HG03378 (cell line): Measurements from ENCODE around the gene HRH2.
"Not testable (repeated sequence)": the region's sequence is repeated elsewhere in the genome, so short reads cannot be mapped to it uniquely, and the experiment has no call there.

Source experiments
- ATAC-seq: cut with Tn5 transposase; IDR thresholded peaks from one replicate; pipeline ENCODE4 v1.9.1; 2021; ENCODE audit warnings: mild to moderate bottlenecking, moderate library complexity; ENCODE audit not compliant: unreplicated experiment

HRH2 gene

DNA sequence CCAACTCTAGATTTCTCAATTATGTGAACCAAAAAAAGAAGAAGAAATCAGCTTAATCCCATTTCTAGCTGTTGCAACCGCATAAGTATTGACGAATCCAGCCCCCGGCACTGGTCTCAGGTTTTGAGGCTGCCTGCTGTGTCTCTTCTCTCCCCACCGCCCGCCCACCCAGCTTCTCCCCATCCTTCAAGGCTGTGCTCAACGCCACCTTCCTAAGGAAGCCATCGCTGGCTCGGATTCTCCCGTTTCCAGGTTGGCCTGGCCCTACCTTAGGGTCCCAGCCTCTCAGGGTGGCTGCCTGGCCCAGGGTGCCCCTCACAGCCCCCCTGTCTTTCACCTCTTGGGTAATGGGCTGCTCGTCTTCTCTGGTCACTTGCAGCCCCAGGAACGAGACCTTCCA lies 77.8 kb downstream of the HRH2 start:
- ATAC-seq = no peak

DNA sequence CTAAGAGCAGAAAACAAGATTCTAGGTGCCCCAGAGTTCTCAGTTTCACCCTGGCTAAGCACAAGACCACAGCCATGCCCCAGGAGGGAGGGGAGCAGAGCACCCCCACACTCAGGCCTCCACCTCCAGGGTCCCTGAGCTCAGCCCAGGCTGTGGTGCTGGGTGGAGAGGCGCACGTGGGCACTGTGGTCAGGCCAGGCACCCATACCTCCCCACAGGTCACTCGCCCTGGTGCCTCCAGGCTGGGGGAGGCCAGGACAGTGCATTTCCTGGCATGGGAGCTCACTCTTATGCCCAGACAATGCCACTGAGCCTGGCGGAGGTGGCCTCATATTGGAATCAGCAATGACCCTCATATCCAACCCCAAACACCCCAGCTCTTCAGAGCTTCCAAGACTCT lies 78.8 kb downstream of the HRH2 start:
- ATAC-seq = no peak

DNA sequence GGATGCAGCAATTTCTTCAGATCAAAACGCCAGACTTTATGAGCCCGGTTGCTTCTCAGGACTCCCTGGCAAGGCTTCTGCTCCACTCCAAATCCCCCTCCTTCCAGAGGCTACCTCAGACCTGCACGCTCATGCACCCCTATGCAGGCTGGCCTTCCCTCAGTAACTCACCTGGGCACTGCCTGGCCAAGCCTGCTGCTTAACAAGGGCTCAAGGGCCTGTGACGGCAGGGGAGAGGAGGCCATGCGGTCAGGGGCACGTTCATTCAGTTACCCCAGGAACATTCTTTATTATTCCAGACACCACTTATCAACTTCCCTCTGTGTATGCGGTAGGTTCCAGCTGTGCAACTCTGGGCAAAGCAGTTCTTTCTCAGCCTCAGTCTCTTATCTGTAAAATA lies 79.6 kb downstream of the HRH2 start:
- ATAC-seq = no peak

DNA sequence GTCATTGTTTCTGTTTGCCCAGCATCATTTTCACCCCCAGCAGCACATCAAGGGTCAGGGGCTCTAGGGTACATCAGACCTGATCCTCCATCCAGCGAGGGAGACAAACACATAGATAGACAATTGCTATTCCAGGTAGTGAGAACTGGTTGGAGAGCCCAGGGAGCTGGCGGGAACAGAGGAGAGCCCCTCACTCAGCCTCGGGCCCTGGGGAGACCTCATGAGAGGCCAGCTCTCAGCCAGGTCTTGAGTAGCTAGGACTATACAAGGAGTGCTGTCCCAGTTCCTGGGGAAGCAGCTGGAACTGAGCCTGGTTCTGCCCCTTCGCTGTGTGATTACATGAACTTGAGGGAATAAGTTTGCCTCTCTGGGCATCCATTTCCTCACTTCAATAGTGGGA lies 80.3 kb downstream of the HRH2 start:
- ATAC-seq = no peak

DNA sequence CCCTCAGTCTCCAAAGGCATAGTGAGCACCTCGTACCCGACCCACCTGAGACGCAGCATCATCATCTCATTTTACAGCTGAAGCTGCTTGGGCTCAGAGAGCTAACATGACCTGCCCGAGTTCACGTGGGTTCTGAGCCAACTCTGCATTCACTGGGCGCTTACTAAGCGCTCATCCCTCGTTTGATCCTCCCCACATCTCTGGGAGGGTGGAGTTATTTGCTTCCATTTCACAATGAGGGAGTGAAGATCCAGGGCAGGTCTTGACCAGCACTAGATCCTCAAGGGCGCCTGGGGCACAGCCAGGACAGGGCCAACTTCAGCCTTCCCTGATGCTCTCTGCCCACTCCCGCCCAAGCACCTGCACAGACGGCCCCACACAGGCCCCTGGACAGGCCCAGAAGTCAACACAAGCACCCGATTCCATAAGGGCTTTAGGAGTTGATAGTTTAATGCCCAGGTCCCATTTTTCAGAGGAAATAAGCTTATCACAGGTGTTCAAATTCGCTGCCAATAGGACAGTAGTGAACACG lies 80.8 kb downstream of the HRH2 start:
- no peak for ATAC-seq

DNA sequence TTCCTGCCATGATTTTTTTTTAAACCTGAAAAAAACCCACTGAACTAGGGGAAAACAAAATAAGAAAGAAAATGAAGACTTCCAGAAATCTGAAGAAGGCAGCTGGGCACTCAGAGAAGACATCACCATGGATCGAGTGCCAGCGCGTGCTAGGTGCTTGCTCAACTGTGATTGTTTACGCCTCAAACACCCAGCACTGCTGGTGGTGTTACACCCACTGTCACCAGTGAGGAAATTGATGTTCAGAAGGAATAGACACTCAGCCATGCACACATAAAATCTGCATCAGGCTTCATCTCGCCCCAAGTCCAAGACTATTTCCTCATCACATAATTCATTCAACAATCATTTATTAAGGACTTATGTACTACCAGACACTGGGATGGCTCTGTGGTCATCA lies 82.1 kb downstream of the HRH2 start:
- ATAC-seq = no peak

DNA sequence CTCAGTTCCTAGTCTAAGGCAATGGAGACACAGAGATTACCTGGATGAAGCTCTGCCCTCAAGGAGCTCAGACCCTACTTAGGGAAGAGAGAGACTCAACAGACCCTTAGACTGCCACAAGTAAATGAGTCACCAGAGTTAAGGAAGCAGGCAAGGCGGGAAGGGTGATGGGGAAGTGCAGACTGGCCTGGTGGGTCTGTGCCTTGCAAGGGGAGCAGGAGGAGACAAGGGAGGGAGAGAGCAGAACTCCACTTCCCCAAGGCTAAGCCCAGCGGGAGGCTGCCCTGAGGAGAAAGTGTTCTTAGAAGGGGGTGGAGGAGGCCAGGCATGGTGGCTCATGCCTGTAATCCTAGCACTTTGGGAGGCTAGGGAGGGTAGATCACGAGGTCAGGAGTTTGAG lies 83.7 kb downstream of the HRH2 start:
- ATAC-seq = no peak

DNA sequence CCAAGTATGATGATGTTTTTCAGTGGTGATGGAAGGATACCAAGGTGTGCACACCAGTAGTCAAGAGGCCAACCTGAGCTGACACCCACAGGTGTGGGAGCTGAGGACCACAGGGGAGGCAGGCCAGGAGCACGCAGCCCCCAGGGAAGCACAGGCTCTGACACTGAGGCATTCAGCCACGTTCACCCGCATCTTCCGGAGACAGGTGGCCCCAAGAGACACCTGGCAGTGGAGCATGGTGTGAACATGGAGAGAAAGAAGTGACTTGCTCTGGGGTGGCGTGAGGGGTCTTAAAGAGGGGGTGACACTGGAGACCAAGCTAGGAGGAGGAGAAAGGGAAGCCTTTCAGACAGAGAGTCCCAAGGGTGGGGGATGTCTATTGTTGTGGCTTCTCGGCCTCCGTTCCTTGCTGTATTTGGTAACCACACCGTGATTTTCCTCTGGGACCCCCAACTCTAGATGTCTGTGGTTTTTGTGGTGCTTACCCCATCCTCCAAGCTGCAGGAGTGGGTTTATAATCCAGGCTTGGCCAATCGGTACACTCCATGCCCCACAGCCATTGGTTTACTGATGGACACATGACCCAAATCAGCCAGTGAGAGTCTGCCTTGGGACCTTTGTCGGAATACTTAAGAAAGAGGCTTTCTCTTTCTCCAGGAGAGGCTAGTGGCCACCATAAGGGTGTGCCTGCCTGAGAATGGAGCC lies 84.6 kb downstream of the HRH2 start:
- ATAC-seq = no peak

DNA sequence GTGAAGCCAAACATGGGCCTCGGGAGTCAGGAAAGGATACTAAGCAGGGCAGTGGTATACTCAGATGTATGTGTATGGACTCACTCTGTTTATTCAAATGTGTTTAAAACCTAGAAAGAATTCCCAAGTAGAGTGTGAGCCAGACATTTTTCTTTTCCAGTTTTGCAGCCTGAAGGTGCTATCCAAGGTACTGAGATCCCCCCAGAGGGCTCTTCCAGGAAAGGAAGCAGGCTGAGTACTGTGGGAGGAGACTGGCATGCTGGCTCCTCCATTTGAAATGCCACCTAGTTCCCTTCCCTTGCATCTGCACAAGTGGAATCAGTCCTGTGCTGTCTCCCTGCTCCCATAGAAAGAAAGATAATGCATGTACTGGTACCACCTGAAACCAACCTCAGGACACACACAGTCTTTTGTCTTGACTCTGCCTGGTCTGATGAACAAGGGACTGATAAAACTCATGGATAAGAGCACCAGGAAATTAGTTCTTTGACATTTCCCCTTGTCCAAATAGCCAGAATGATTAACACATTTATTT lies 85.9 kb downstream of the HRH2 start:
- ATAC-seq = no peak

DNA sequence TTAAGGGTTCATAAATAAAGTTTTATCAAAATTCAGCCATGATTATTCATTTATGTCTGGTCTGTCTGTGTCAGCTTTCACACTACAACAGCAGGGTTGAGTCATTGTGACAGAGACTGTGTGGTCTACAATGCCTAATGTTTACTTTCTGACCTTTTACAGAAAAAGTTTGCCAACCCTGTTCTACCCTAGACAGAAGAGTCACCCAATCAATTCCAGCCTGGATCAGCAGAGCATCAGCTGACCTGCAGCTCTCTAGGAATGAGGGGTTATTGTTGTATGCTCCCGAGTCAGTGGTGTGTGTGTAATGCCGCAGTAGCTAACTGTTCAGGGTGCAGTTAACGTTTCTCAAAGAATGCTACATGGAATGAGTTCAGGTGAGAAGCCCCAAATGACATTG lies 87.3 kb downstream of the HRH2 start:
- ATAC-seq = no peak

DNA sequence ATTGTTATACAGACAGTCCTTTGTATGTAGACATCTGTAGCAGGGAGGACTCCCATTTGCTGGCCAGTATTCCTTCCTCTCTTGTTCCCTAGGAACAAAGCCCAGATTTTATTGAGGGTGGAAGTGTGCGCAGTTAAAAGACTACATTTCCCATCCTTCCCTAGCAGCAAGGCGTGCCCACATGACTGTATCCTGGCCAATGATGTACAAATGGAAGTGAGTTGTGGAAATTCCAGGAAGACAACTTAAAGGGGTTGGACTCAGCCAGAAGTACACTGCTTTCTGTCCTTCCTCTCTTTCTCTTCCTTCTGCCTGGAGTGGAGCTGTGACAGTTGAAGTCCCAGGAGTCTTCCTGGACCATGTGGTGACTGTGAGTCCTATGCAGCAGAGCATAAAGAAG lies 89.0 kb downstream of the HRH2 start:
- no peak for ATAC-seq

DNA sequence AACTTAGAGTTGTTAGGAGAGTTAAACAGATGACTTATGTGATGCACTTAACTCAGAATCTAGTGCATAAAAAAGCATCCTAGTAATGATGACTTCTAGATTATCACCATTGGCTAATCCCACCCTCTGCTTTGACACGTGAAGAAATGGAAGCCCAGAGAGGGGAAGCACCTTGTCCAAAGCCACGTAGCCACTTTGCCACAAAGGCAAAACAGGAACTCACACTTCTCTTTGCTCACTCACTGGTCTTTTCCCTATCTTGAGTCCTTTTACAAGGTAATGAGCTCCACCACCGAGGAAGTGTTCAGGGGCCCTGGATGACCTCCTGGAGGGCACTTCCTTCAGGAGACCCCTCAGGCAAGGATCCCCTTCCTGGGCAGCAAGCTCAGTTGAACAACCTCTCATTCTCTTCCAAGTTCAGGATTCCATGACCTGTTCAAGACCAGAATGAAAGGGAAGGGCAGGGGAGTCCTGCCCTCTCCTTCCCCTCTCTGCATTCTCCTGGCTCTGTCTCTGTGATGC lies 89.7 kb downstream of the HRH2 start:
- ATAC-seq = no peak

DNA sequence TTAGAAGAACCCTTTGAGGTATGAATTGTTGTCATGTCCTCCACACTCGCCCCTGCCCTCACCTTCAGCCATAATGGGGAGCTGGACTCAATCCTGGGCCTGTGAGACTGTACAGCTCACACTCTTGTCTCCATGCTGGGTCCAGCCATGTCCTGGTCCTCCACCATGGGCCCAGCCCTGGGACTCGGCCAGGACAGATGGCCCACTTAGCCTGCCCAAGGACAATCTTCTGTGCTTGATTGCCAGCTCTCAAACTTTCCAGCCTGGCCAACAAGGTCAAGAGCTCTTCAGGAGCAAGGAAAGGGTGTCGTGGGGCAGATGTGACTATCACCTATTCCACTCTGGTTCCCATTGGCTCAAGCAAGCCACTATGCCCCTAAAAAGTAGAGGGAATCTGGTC lies 90.8 kb downstream of the HRH2 start:
- ATAC-seq = no peak

DNA sequence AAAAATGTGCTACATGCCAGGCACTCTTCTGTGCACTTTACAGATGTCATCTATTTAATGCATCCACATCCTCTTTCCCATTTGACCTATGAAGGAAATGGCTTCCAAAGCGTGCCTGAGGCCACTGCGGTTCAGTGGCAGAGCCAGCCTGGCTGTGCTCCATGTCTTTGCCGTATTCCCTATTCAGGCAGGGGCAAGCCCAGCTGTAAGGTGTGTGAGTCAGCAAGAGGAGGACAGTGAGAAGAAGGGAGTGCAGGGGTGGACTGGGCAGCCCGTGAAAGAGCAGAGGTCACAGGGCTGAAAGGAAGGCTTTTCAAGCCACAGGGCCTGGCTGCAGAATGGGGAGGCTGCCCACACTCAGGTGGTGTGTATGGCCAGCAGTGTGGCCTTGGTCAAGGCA lies 91.7 kb downstream of the HRH2 start:
- ATAC-seq = no peak

DNA sequence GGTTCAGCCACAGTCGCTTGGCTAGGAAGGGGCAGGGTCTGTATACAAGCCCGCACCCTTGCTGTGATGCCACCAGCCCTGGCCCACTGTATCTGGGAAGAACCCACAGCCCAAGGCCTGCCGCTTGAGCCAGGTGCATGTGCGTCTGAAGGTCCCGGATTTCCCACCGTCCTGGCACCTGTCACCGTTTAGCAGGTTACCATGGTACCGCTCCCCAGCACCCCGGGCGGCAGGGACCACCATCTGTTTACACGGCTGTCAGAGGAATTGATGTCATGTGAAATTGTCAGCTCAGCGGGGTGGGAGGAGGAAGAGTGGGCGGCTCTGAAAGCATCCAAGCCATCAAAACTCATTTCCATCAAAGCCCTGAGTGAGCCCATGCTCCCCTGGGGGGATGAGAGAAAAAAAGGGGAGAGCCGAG lies 92.7 kb downstream of the HRH2 start:
- no peak for ATAC-seq

DNA sequence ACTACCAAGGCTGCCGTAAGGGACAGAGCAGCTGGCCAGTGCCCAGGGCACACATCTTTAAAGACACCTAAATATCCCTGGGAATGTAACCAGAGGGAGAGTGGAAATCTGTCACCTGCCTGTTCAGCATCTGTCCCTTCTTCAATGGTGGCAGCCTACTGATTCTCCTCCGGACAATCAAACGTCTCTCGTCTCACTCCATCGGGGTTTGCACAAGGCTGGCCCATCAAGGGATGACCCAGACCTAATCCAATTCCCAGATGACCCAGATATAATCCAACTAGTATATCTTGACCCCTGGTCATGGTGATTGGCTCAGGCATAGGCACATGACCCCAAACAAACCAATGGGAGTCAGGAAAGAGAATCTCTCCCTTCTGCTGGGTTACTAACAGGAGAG lies 93.5 kb downstream of the HRH2 start:
- ATAC-seq = no peak

DNA sequence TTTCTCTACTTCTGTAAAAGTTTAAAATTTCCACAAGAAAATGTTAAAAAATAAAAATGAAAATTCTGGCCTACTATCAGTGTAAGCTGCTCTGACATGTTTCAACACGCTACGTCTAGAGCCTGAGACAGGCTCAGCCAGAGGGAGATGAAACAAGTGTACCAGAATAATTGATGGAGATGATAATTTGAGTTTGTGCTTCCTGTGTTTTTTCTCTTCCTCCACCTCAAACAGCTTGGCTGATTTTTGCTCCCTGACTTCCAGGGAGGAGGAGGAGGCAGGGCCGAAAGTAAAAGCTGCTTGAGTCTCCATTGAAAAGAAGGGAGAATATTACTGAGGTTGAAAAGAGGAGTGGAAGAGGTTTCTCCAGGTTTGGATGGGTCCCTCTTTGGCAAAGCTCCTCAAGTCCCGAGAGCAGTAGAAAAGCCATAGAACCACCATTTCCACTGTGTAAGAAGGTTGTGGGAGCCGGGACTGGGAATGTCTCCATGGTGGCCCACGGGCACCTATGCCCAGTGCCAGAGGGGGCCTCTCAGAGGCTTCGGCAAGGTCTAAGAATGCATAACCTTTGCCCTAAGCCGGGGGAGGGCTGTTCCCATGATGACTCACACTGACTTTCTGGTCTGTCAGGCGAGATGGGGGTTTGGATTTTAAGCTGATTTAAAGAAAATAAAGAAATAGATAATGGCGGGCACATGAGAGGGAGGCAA lies 95.1 kb downstream of the HRH2 start:
- ATAC-seq = no peak

DNA sequence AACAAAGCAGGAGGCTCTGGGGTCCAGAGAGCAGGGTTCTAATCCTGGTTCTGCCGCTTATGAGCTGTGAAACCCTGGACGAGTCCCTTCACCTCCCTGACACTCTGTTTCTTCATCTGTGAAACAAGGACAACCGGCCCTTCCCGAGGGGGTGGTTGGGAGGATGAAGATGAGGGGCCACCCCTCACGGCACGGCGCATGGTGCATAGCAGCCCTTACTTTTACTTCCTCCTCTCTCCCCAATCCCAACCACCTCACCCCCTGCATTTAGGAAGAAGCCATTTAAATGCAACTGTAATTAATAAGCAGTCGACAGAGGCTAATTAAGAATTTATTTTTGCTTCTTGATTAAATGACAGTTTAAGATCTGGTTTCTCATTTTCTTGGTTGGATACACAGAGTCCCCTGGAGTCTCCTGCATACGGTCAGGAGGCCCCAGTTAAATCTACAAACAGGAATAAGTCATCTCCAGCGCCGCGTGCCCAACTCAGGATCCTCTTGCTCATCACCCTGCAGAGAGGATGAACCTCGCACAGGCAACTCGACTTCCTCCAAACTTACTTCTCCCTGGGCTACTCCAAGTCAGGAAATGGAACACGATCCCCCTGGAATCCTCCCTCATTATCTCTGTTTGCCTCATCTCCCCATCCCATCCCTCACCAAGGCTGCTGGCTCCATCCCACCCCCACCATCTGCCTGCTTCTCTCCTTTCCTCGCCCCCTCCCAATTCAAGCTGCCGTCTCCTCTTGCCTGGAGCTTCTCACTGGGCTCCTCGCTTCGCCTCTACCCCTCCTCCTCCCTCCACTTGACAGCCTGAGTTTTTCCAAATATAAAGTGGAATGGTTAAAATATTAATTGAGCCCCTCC lies 95.9 kb downstream of the HRH2 start:
- ATAC-seq = no peak

DNA sequence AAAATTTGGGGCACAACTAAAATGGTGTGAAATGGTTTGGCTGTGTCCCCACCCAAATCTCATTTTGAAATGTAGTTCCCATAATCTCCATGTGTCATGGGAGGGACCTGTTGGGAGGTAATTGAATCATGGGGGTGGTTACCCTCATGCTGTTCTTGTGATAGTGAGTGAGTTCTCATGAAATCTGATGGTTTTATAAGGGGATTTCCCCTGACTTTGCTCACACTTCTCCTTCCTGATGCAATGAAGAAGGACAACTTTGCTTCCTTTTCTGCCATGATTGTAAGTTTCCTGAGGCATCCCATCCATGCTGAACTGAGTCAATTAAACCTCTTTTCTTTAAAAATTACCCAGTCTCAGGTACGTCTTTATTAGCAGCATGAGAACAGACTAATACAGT lies 102.1 kb downstream of the HRH2 start:
- ATAC-seq = not testable (repeated sequence)
